HFFc6 (cell line): ENCODE data around the gene DDX3X. TPM values are rescaled to one million over a fixed set of nuclear protein-coding genes. Genes with fewer than 3 reads are reported as not detected.
A peak's percentile ranks its signal among the peaks of the same experiment; 100 is the strongest.

Experiments used
- DNase-seq: peaks from one replicate; pipeline ENCODE4 v3.0.0-alpha.2; 2018
- H3K27ac Mint-ChIP-seq: 2 replicates; pipeline ENCODE4 v1.8.0; 2020; ENCODE audit warnings: mild to moderate bottlenecking, mixed read lengths
- H3K27me3 Mint-ChIP-seq: 2 replicates; pipeline ENCODE4 v1.8.0; 2021; ENCODE audit warnings: mild to moderate bottlenecking, moderate library complexity, mixed read lengths; ENCODE audit not compliant: insufficient read depth
- H3K36me3 Mint-ChIP-seq: 2 replicates; pipeline ENCODE4 v1.8.0; 2021; ENCODE audit warnings: low read depth, mixed read lengths
- H3K4me1 Mint-ChIP-seq: 2 replicates; pipeline ENCODE4 v1.8.0; 2020; ENCODE audit warnings: low read depth, mixed read lengths
- H3K4me3 Mint-ChIP-seq: 2 replicates; pipeline ENCODE4 v1.8.0; 2020; ENCODE audit warnings: mild to moderate bottlenecking, moderate library complexity, mixed read lengths
- H3K9me3 Mint-ChIP-seq: 2 replicates; pipeline ENCODE4 v1.8.0; 2020; ENCODE audit warnings: mild to moderate bottlenecking, mixed read lengths
- CTCF ChIP-seq: fragments of 200-600 bp; sonication (generic); IDR thresholded peaks from 2 replicates; pipeline ENCODE4 v1.5.0; 2021; ENCODE audit warnings: antibody characterized with exemption, mild to moderate bottlenecking
- total RNA-seq, 6 experiments: library from RNA; stranded (reverse); fragmentation: NEBNext Ultra II Directional; extraction: Animal tissue kit (Norgen Biotek cat#: 25700); gene quantifications; 2 replicates in 1 of 6; 3 replicates in 5 of 6; pipeline ENCODE4 v1.2.3, GENCODE V29; 2021

Gene DDX3X
- total RNA-seq, 6 experiments from 2014 or later, result 186 to 228 (median 213) TPM

- DNase-seq, result no peak
- Mint-ChIP-seq H3K27ac (peak overlapping the region; percentile 100), H3K4me1 (peaks cover 43% of the 10 kb centered on the region), H3K4me3 (peak overlapping the region; percentile 95), H3K36me3 (peaks cover 41% of the 10 kb centered on the region), H3K27me3 (peaks cover 13% of the 10 kb centered on the region), H3K9me3 (peaks cover 5% of the 10 kb centered on the region; the same call in 1 of the 2 replicates)
- TF ChIP-seq CTCF, result no peak
Measured at GRCh38 chrX:41335198-41335957, 1.4 kb downstream of the DDX3X start.

GRCh38 chrX:41335958-41336331 lies 2.0 kb downstream of the DDX3X start:
- H3K36me3 Mint-ChIP-seq, result peaks cover 41% of the 10 kb centered on the region

GRCh38 chrX:41336447-41336846 lies 2.5 kb downstream of the DDX3X start:
- no peak for TF ChIP-seq CTCF
- H3K9me3 Mint-ChIP-seq, result peaks cover 5% of the 10 kb centered on the region; the same call in 1 of the 2 replicates
- H3K4me3 Mint-ChIP-seq, result peak overlapping the region; percentile 95
- DNase-seq, result no peak
- H3K27ac Mint-ChIP-seq, result peak overlapping the region; percentile 100
- H3K4me1 Mint-ChIP-seq, result peaks cover 43% of the 10 kb centered on the region
- peaks cover 13% of the 10 kb centered on the region for H3K27me3 Mint-ChIP-seq
- peaks cover 41% of the 10 kb centered on the region for H3K36me3 Mint-ChIP-seq

More at GRCh38 chrX:41335958-41336331, 2.0 kb downstream of the DDX3X start:
- Mint-ChIP-seq H3K4me1 (peaks cover 43% of the 10 kb centered on the region), H3K9me3 (peaks cover 5% of the 10 kb centered on the region; the same call in 1 of the 2 replicates), H3K27me3 (peaks cover 13% of the 10 kb centered on the region), H3K4me3 (peak overlapping the region; percentile 95), H3K27ac (peak overlapping the region; percentile 100)
- peak; percentile 51 for DNase-seq
- no peak for TF ChIP-seq CTCF

- H3K4me1 Mint-ChIP-seq, result peaks cover 39% of the 10 kb centered on the region
- peaks cover 41% of the 10 kb centered on the region for H3K36me3 Mint-ChIP-seq
- H3K9me3 Mint-ChIP-seq, result peaks cover 5% of the 10 kb centered on the region; the same call in 1 of the 2 replicates
- H3K27ac Mint-ChIP-seq, result peak overlapping the region; percentile 100; the same call in 1 of the 2 replicates
- DNase-seq, result no peak
- peaks cover 13% of the 10 kb centered on the region for H3K27me3 Mint-ChIP-seq
- TF ChIP-seq CTCF, result no peak
- peak overlapping the region; percentile 95 for H3K4me3 Mint-ChIP-seq
Measured at GRCh38 chrX:41337140-41337539, 3.2 kb downstream of the DDX3X start.

GRCh38 chrX:41338436-41338835 lies 4.5 kb downstream of the DDX3X start:
- no peak for DNase-seq
- Mint-ChIP-seq H3K27me3 (peaks cover 13% of the 10 kb centered on the region), H3K27ac (peak overlapping the region; percentile 60), H3K4me3 (peak overlapping the region; percentile 95), H3K36me3 (peaks cover 47% of the 10 kb centered on the region), H3K4me1 (peaks cover 34% of the 10 kb centered on the region), H3K9me3 (peaks cover 5% of the 10 kb centered on the region)
- no peak for TF ChIP-seq CTCF
